ENCODE results near the gene SCAP. TPM values are rescaled to one million over a fixed set of nuclear protein-coding genes. Genes with fewer than 3 reads are reported as not detected.

The SCAP gene
- total and polyA plus RNA-seq, 2 of the 13 experiments (the other 11 are each of a cell fraction or from before 2014, with no cell fraction given): 40.4 to 53.3 TPM

- TF ChIP-seq BCL3 (CRISPR knock-in tag; IDR thresholded peaks at IDR 0.05) (no peak), ZNF784 (CRISPR knock-in tag; IDR thresholded peaks at IDR 0.05; ENCODE audit: borderline replicate concordance) (no peak), MED1 (CRISPR knock-in tag; IDR thresholded peaks at IDR 0.05) (peak; percentile 6; the same call in 1 of the 2 replicates), ZBTB21 (CRISPR knock-in tag; IDR thresholded peaks at IDR 0.05) (peak; percentile 67), DRAP1 (CRISPR knock-in tag; IDR thresholded peaks at IDR 0.05) (no peak), ZNF576 (CRISPR knock-in tag; IDR thresholded peaks at IDR 0.05) (no peak), ZNF772 (CRISPR knock-in tag; IDR thresholded peaks at IDR 0.05) (0 out of 2 replicates have a peak, but pooled peaks have one; percentile 33), ZBED4 (CRISPR knock-in tag; IDR thresholded peaks at IDR 0.05; ENCODE audit: borderline replicate concordance) (no peak), MIXL1 (CRISPR knock-in tag; IDR thresholded peaks at IDR 0.05) (no peak), NR2C2 (CRISPR knock-in tag; IDR thresholded peaks at IDR 0.05; ENCODE audit: borderline replicate concordance) (peak; percentile 22; the same call in 1 of the 2 replicates), SOX6 (IDR thresholded peaks at IDR 0.05) (no peak), SOX6 (CRISPR knock-in tag; IDR thresholded peaks at IDR 0.05) (peak; percentile 43), CSRNP1 (CRISPR knock-in tag; IDR thresholded peaks at IDR 0.05) (no peak), PREB (CRISPR knock-in tag; IDR thresholded peaks at IDR 0.05) (no peak), SPEN (CRISPR knock-in tag; IDR thresholded peaks at IDR 0.05; ENCODE audit: low read depth) (no peak), SAP130 (CRISPR knock-in tag; IDR thresholded peaks at IDR 0.05; ENCODE audit: low read depth) (peak; percentile 36; the same call in 1 of the 2 replicates), ZBTB7A (CRISPR knock-in tag; IDR thresholded peaks at IDR 0.05) (0 out of 2 replicates have a peak, but pooled peaks have one; percentile 42), EHMT2 (IDR thresholded peaks at IDR 0.05; ENCODE audit: borderline replicate concordance, low read depth, low read length) (no peak), TMF1 (CRISPR knock-in tag; IDR thresholded peaks at IDR 0.05; ENCODE audit: low read depth) (no peak), HNRNPL (IDR thresholded peaks at IDR 0.05; ENCODE audit: low read depth, low read length) (no peak), SKI (IDR thresholded peaks at IDR 0.05; ENCODE audit: partially characterized antibody) (no peak), ZNF274 (CRISPR knock-in tag; IDR thresholded peaks at IDR 0.05) (no peak)
These were observed 61.6 kb downstream of the SCAP start (continued) for GRCh38 chr3:47414161-47414564.

All from HepG2 (cell line).